ENCODE results near the gene MNDA.

Gene MNDA

GRCh38 chr1:158830904-158831507 lies at the start of gene MNDA:
Gene MNDA, plus strand, starts transcription at chr1:158831351. Its CDS starts 10,803 bp downstream, at chr1:158842154.
- DNase-seq (ENCODE audit: low read depth), result no peak

DNA sequence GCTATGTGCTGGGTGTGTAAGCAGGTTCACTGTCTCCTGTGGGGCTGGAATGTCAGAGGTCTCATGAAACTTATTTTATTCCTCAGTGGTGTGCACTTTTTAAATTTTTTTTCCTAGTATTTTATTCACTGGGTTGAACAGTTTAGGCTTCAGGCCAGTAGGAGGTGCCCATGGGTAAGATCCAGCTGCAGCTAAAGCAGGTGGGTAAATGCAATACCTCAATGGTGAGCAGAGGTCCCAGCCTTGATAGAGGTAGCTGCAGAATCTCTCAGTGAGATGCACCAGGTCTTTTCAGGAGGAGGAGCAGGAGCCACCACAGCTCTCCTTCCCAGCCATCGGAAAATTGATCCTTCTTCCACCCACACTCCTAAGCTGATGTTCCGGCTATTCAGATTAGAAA lies 37.5 kb upstream of the MNDA start:
- DNase-seq (ENCODE audit: low read depth), result peak; percentile 1

DNA sequence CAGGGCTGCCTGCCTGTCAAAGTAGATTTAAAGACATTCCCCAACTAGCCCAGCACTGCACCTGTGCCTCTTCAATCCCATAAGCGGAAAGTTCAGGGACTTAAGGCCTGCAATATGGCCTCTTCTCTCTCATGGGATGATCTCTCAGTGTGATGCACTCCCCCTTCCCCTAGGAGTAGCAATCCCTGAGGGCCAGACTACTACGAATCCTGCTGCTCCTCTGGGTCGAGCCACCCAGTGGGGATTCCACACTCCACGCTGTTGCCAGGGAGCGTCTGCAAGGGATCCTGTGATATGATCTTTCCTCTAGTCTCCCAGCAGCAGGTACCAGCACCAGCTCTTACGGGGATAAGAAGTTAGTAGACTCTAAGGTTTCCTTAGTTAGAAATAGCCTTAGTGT lies 36.9 kb upstream of the MNDA start:
- DNase-seq (ENCODE audit: low read depth), result no peak

DNA sequence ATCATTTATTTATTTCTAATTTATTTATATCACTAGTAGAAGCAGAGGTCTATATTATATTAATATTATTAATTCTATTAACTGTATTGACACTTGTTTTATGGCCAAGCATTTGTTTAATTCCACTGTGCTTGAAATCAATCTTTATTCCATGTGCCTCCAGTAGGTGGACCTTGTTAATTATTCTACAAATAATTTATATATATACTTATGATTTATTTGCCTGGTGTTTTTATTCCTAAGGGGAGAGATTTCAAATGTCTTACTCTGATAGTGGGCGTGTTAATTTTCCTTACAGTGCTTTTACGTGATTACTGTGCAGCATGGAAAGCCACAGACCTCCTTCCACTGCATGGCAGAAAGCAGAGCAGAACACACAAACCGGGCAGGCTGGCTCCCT lies 32.6 kb upstream of the MNDA start:
- no peak for DNase-seq (ENCODE audit: low read depth)

DNA sequence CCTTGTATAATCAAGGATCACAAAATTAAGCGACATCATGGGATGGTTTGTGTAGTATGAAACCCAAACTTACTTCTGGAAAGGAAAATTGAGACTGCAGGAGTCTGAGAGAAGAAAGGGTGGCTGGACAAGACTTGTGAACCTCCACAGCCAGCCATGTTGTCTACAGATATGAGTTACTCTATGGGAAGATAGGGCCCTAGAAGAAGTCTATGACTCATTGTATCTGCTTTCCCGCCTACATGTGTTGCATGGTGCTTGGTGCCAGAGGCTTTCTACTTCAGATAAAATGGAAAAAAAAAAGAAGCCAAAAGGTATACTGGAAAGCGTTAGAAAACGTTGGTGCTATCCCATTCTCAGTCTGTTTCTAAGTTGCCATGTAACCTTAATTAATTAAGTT lies 31.5 kb upstream of the MNDA start:
- DNase-seq (ENCODE audit: low read depth), result no peak

- DNase-seq (ENCODE audit: low read depth), result no peak
Observed at GRCh38 chr1:158800526-158800925, 30.6 kb upstream of the MNDA start.

DNA sequence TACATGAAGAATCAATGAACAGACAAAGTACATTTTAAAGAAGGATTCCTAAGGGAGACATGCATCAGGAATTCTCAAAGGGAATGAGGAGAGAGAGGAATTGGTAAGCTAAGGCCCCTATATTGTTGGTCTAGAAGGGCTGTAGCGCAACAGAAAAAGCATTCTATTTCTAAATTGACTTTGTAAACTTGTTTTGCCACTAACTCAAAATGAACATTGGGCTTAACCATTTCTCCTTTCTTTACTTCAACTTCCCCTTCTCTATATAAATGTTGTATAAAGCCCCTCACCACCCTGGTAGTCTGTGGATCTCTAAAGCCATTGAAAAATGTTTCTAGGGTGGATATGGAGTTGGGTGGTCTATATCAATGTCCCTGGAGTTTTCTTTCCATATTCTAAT lies 29.8 kb upstream of the MNDA start:
- DNase-seq (ENCODE audit: low read depth), result no peak

- DNase-seq (ENCODE audit: low read depth), result no peak
Observed at GRCh38 chr1:158803678-158804077, 27.5 kb upstream of the MNDA start.

GRCh38 chr1:158806916-158807536 lies 24.1 kb upstream of the MNDA start:
- DNase-seq (ENCODE audit: low read depth), result no peak

GRCh38 chr1:158809256-158809655 lies 21.9 kb upstream of the MNDA start:
- no peak for DNase-seq (ENCODE audit: low read depth)

DNA sequence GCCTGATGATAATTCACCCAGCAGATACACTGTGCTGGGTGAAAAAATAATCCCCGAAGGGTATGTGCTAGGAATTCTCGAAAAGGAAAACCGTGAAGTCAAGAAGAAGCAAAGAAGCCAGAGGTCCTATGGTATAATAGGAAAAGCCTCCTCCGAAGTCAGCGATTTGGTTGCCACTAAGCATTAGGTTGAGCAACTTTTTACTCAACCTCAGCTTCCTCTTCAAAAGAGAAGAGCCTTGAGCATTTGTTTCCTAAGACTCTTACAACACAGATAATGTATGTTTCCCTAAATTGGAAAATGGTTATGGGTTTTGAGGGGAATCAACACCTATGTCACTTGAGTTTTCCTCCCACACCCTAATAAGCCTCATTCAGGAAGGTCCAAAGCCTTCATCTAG lies 21.3 kb upstream of the MNDA start:
- no peak for DNase-seq (ENCODE audit: low read depth)

GRCh38 chr1:158810311-158810710 lies 20.8 kb upstream of the MNDA start:
- no peak for DNase-seq (ENCODE audit: low read depth)

DNA sequence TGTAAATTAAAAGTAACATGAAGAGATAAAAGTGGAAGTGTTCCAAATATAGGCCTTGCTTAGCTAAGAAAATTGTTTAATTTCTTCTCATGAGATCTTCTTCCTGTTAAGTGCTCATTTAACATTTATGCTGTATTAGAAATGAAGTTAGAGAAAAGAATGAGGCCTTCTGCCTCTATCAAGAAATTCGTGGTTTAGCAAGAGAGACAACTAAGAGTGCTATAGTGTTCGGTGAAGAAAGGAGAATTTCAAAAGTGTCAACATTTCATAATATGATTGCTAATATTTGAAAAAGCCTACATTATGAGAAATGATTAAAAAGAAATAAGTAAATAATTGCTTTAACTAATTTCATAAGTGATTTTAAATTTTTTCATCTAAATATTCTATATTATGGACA lies 18.8 kb upstream of the MNDA start:
- no peak for DNase-seq (ENCODE audit: low read depth)

DNA sequence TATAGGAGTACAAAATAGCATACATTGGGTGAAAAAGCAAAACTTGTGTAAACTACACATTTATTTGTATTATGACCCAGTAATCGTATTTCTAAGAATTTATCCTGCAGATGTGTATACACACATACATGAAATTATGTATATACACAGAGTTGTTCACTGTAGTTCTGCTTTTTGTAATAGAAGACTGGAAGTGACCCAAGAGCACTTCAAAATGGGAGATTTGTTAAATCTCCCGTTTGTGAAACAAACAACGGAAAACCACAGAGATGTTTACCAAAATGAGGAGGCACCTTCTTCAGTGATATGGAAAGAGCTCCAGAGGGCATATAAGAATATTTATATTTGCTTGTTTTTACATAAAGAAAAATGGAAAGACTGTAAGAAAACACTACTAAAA lies 18.0 kb upstream of the MNDA start:
- DNase-seq (ENCODE audit: low read depth), result no peak

- no peak for DNase-seq (ENCODE audit: low read depth)
Observed at GRCh38 chr1:158814970-158815369, 16.2 kb upstream of the MNDA start.

DNA sequence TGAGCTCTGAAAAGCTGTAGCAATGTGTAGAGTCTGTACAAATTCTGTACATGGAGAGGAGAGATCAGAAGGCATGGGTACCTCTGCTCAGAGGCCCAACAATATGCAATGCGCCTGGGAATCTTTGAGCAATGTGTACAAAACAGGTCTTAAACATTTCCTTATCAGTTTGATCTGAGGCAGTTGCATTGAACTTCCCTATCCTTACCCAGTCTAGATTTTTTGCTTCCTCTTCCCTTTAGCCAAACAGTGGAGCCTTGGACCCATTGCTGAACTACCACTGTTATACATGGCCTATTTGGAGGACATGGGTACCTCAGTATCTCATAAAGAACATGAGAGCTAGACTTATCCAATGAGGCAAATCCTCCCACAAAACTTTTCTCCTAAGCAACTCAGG lies 12.6 kb upstream of the MNDA start:
- no peak for DNase-seq (ENCODE audit: low read depth)

DNA sequence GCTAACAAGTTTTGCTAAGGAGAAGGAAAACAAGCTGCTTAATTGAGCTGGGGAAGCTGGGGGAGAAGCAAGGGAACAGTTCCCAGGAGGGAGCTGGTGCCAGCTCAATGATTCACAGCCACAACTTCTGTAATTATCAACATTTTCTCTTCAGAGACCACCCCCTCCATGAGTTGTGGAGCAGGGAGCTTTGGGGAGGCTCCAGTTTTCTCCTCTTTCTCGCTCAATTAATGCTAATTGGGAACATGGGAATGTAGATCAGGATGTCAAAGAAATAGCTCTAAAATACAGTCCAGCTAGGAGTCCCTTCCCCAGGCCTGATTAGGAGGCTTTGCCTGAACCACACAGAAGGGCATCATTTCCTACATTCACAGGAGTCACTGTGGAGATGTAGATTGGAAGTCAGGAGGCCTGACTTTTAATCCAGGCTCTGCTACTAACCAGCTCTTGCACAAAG lies 12.1 kb upstream of the MNDA start:
- DNase-seq (ENCODE audit: low read depth), result no peak

DNA sequence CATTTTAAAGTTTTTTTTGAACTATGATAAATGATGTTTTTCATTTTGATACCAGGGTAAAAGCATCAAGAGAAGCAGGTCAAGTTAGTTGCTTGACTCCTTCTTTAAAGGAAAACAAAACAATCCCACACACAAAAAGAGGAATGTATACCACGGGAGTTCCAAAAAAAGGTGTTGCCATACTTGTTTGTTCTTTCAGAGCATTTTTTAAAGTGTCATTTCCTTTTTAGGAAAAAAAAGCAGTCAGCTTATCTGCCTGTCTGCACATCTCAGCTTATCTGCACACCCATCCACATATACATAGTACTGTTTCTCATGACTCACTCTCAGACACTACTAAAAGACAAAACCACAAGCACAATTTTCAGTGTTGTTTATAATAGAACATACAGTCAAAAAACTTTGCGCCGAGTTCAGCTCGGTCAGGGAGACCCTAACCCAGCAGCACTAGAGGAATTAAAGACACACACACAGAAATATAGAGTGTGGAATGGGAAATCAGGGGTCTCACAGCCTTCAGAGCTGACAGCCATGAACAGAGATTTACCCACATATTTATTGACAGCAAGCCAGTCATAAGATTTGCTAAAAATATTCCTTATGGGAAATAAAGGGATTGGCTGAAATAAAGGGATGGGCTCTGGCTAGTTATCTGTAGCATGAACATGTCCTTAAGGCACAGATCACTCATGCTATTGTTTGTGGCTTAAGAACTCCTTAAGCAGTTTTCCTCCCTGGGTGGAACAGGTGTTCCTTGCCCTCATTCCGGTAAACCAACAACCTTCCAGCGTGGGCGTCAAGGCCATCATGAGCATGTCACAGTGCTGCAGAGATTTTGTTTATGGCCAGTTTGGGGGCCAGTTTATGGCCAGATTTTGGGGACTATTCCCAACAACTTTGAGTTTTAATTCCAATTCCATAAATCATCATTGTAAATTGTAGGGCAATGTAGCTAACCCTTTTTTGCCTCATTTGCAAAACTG lies 11.4 kb upstream of the MNDA start:
- DNase-seq (ENCODE audit: low read depth), result peak; percentile 1

GRCh38 chr1:158821723-158822122 lies 9.4 kb upstream of the MNDA start:
- DNase-seq (ENCODE audit: low read depth), result no peak

DNA sequence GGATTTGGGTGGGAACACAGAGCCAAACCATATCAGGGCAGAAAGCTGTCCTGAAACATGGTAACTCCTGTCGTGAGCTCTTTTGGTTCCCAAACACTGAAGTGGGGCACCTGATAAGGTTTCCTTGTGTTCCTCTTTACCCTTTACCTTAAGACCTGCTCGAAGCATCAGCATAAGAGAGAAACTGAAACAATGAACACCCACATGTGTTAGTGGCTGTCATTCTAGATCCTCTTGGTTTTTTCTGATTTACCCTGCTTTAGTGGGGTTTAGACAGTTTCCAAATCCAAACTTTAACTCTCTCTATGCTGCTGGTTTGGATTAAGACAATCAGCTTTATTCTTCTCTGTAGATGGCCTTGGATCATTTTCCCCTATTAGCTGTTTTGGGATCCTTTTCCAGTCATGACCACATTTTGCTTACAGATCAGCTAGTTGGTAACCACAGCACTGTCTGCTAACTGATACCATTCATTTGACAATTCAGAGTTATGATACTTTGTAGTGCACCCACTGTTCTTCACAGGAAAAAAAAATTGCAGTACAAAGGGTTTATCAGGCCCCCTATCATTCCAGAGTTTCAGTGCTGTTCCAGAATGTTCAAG lies 975 bp upstream of the MNDA start:
- no peak for DNase-seq (ENCODE audit: low read depth)

DNA sequence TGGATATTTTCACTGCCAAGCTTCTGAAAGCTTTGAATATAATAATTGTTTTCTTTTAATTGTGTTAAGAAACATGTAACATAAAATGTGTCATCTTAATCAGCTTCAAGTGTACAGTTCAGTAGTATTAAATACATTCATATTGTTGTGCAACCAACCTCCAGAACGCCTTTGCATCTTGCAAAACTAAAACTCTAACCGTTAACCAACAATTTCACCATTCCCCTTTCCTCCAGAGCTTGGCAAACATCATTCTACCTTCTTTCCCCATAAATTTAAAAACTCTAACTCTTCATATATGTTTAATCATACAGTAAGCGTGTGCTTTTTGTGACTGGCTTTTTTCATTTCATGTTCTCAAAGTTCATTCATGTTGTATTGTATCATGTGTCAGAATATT lies 2.1 kb downstream of the MNDA start:
- no peak for DNase-seq (ENCODE audit: low read depth)

DNA sequence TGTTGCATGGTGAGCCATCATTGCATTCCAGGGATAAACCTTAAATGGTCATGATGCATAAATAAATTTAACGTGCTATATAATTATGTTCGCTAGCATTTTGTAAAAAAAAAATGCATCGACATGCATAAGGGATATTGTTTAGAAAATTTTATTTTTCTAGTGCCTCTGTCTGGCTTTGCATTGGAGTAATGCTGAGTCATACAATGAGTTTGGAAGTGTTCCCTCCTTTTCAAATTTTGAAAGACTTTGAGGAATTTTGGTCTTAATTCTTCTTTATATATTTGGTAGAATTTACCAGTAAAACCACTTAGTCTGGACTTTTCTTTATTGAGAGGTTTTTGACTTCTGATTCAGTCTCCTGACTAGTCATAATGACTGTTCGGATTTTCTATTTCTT lies 4.9 kb downstream of the MNDA start:
- DNase-seq (ENCODE audit: low read depth), result no peak

GRCh38 chr1:158838660-158839059 lies 7.5 kb downstream of the MNDA start:
- no peak for DNase-seq (ENCODE audit: low read depth)

Data from activated gamma-delta T cell treated with anti-CD3 and anti-CD28 coated beads, Interleukin-2, amount 50 U/mL, for 16 hours (primary cell).